AG04450 (cell line): ENCODE data around the gene BRD3. TPM values are rescaled to one million over a fixed set of nuclear protein-coding genes. Genes with fewer than 3 reads are reported as not detected.

Experiments used
- CTCF ChIA-PET: fragments of 300-600, 350-600 bp; formaldehyde crosslinking; extraction: SDS; loops from one replicate; lab custom pipeline; 2022; ENCODE audit warnings: antibody characterized with exemption, inconsistent platforms; lab: Charles Lee
- POLR2A ChIA-PET: fragments of 350-600 bp; formaldehyde crosslinking; extraction: SDS; loops from one replicate; lab custom pipeline; 2021; ENCODE audit warnings: antibody characterized with exemption, inconsistent platforms; lab: Yijun Ruan, JAX
- DNase-seq: peaks from one replicate; pipeline ENCODE4 v3.0.0-alpha.2; 2011; ENCODE audit warnings: low read depth, low spot score
- H3K27ac ChIP-seq: one replicate; pipeline ENCODE4 v1.5.1; 2012; ENCODE audit warnings: low read depth, low read length, control low read depth
- H3K27me3 ChIP-seq: one replicate; pipeline ENCODE4 v1.6.0; 2012; ENCODE audit warnings: low read length; ENCODE audit not compliant: control insufficient read depth, insufficient read depth
- H3K4me3 ChIP-seq: 2 replicates; pipeline ENCODE4 v1.5.1; 2011; ENCODE audit warnings: mild to moderate bottlenecking, low read depth, low read length, control low read depth
- H3K9me3 ChIP-seq: 2 replicates; pipeline ENCODE4 v1.5.1; 2012; ENCODE audit warnings: low read length; ENCODE audit not compliant: control insufficient read depth, insufficient read depth
- CTCF ChIP-seq: IDR thresholded peaks from 2 replicates; pipeline ENCODE4 v1.5.1; 2011; ENCODE audit warnings: low read depth, low read length, control low read depth, inconsistent platforms
- polyA plus RNA-seq: library from polyadenylated mRNA; depleted of rRNA; stranded (reverse); fragments of >200 nt; gene quantifications from 2 replicates; pipeline ENCODE4 v1.2.3, GENCODE V29; 2011

BRD3 gene
- polyA plus RNA-seq, 1 experiment, result 7.1 TPM

- H3K27ac ChIP-seq, result peak overlapping the region; percentile 39
- H3K4me3 ChIP-seq, result no peak overlapping the region
- no peak for TF ChIP-seq CTCF
- POLR2A ChIA-PET, result no interaction called here
- DNase-seq, result no peak
- peaks cover 4% of the 10 kb centered on the region for H3K27me3 ChIP-seq
- CTCF ChIA-PET, result interaction anchor here (1.2 to 1.3 kb wide), 2 partner anchors 207 to 217 kb away, joined by 5 read pairs; no protein-coding TSS in a partner anchor
- H3K9me3 ChIP-seq, result no peaks in the 10 kb centered on the region; the same call in 1 of the 2 replicates
Observed at GRCh38 chr9:133998915-133999595, 68.8 kb downstream of the BRD3 start.

GRCh38 chr9:133997584-133997983 lies 70.2 kb downstream of the BRD3 start:
- Histone ChIP-seq H3K4me3 (no peak overlapping the region), H3K27ac (no peak overlapping the region), H3K27me3 (peaks cover 4% of the 10 kb centered on the region), H3K9me3 (no peaks in the 10 kb centered on the region; the same call in 1 of the 2 replicates)
- DNase-seq, result no peak
- ChIA-PET POLR2A (no interaction called here), CTCF (interaction anchor here (0.6 to 5.3 kb wide), 2 partner anchors 27 to 215 kb away, joined by 3 to 119 read pairs; partner anchors contain the start of gene BRD3OS)
- TF ChIP-seq CTCF, result no peak

GRCh38 chr9:133996531-133997520 lies 71.0 kb downstream of the BRD3 start:
- ChIA-PET POLR2A (interaction anchor here (0.9 kb wide), 1 partner anchor 9 kb away, joined by 3 read pairs; no protein-coding TSS in a partner anchor), CTCF (interaction anchor here (4.4 to 5.3 kb wide), 2 partner anchors 203 to 214 kb away, joined by 105 to 119 read pairs; no protein-coding TSS in a partner anchor)
- Histone ChIP-seq H3K27ac (no peak overlapping the region), H3K4me3 (no peak overlapping the region), H3K27me3 (peaks cover 4% of the 10 kb centered on the region), H3K9me3 (no peaks in the 10 kb centered on the region; the same call in 1 of the 2 replicates)
- DNase-seq, result no peak
- TF ChIP-seq CTCF, result peak; percentile 4; the same call in 1 of the 2 replicates

- TF ChIP-seq CTCF, result peak; percentile 32; the same call in 1 of the 2 replicates
- POLR2A ChIA-PET, result no interaction called here
- Histone ChIP-seq H3K4me3 (no peak overlapping the region), H3K27ac (no peak overlapping the region), H3K9me3 (no peaks in the 10 kb centered on the region; the same call in 1 of the 2 replicates), H3K27me3 (peaks cover 4% of the 10 kb centered on the region)
- CTCF ChIA-PET, result interaction anchor here (0.8 to 5.3 kb wide), 19 partner anchors 15 to 252 kb away, joined by 3 to 119 read pairs (median 4); partner anchors contain the start of gene BRD3OS
- no peak for DNase-seq
Observed at GRCh38 chr9:133995012-133995896, 72.6 kb downstream of the BRD3 start.
